Glutamatergic neuron (in vitro differentiated cells): ENCODE measurements around the gene CASP9. TPM values are rescaled to one million over a fixed set of nuclear protein-coding genes. Genes with fewer than 3 reads are reported as not detected.

ENCODE experiments used
- DNase-seq: peaks from one replicate; pipeline ENCODE4 v3.0.0; 2022
- H3K27ac Mint-ChIP-seq: one replicate; pipeline ENCODE4 v1.8.0; 2020; ENCODE audit warnings: mild to moderate bottlenecking, mixed read lengths, inconsistent platforms; ENCODE audit not compliant: unreplicated experiment
- H3K27me3 Mint-ChIP-seq: one replicate; pipeline ENCODE4 v1.8.0; 2020; ENCODE audit warnings: mild to moderate bottlenecking, moderate library complexity, mixed read lengths, inconsistent platforms; ENCODE audit not compliant: unreplicated experiment
- H3K36me3 Mint-ChIP-seq: one replicate; pipeline ENCODE4 v1.8.0; 2020; ENCODE audit warnings: mild to moderate bottlenecking, mixed read lengths, inconsistent platforms; ENCODE audit not compliant: unreplicated experiment
- H3K4me1 Mint-ChIP-seq: one replicate; pipeline ENCODE4 v1.8.0; 2020; ENCODE audit warnings: mild to moderate bottlenecking, low read depth, mixed read lengths, inconsistent platforms; ENCODE audit not compliant: unreplicated experiment
- H3K4me3 Mint-ChIP-seq: one replicate; pipeline ENCODE4 v1.8.0; 2020; ENCODE audit warnings: mild to moderate bottlenecking, mixed read lengths, inconsistent platforms; ENCODE audit not compliant: unreplicated experiment
- H3K9me3 Mint-ChIP-seq: one replicate; pipeline ENCODE4 v1.8.0; 2020; ENCODE audit warnings: mild to moderate bottlenecking, moderate library complexity, mixed read lengths, inconsistent platforms; ENCODE audit not compliant: unreplicated experiment
- CTCF ChIP-seq: fragments of 200-600 bp; sonication (generic); IDR thresholded peaks from one replicate; pipeline ENCODE4 v1.5.0; 2021; ENCODE audit not compliant: partially characterized antibody, unreplicated experiment
- total RNA-seq: library from RNA; stranded (reverse); fragmentation: NEBNext Ultra II Directional; extraction: Animal tissue kit (Norgen Biotek cat#: 25700); gene quantifications from one replicate; pipeline ENCODE4 v1.2.1, GENCODE V29; 2021; ENCODE audit not compliant: unreplicated experiment

The CASP9 gene
- total RNA-seq, 1 donor from 2014 or later = 12.8 TPM

GRCh38 chr1:15457585-15457984, 66.4 kb downstream of the CASP9 start:
- no peak for TF ChIP-seq CTCF
- Mint-ChIP-seq H3K36me3 (no peaks in the 10 kb centered on the region), H3K27ac (no peak overlapping the region), H3K27me3 (peaks cover 3% of the 10 kb centered on the region), H3K4me3 (no peak overlapping the region), H3K9me3 (no peaks in the 10 kb centered on the region), H3K4me1 (peaks cover 12% of the 10 kb centered on the region)
- DNase-seq = no peak

GRCh38 chr1:15456313-15456954, 67.6 kb downstream of the CASP9 start, which contains the start of gene CELA2A:
CELA2A (plus strand) TSS chr1:15456732; CDS start chr1:15456754, 22 bp downstream.
- no peak for DNase-seq
- Mint-ChIP-seq H3K4me1 (peaks cover 12% of the 10 kb centered on the region), H3K9me3 (no peaks in the 10 kb centered on the region), H3K27ac (no peak within 1 kb of the TSS), H3K4me3 (no peak within 1 kb of the TSS), H3K36me3 (no peaks in the 10 kb centered on the region), H3K27me3 (peaks cover 3% of the 10 kb centered on the region)
- TF ChIP-seq CTCF = no peak

- Mint-ChIP-seq H3K27ac (no peak overlapping the region), H3K9me3 (no peaks in the 10 kb centered on the region), H3K36me3 (no peaks in the 10 kb centered on the region), H3K4me1 (peaks cover 10% of the 10 kb centered on the region), H3K27me3 (peaks cover 3% of the 10 kb centered on the region), H3K4me3 (no peak overlapping the region)
- no peak for DNase-seq
- TF ChIP-seq CTCF = no peak
Measured at GRCh38 chr1:15455522-15455921, 68.5 kb downstream of the CASP9 start.

GRCh38 chr1:15454256-15454655, 69.8 kb downstream of the CASP9 start:
- Mint-ChIP-seq H3K9me3 (peaks cover 2% of the 10 kb centered on the region), H3K36me3 (peaks cover 5% of the 10 kb centered on the region), H3K4me3 (no peak overlapping the region), H3K27ac (no peak overlapping the region), H3K4me1 (peaks cover 1% of the 10 kb centered on the region), H3K27me3 (peaks cover 3% of the 10 kb centered on the region)
- TF ChIP-seq CTCF = no peak
- no peak for DNase-seq

GRCh38 chr1:15453734-15454133, 70.3 kb downstream of the CASP9 start:
- TF ChIP-seq CTCF = no peak
- no peak overlapping the region for H3K4me3 Mint-ChIP-seq
- peaks cover 1% of the 10 kb centered on the region for H3K4me1 Mint-ChIP-seq

More at GRCh38 chr1:15453734-15454133, 70.3 kb downstream of the CASP9 start:
- Mint-ChIP-seq H3K27me3 (peaks cover 3% of the 10 kb centered on the region), H3K36me3 (peaks cover 5% of the 10 kb centered on the region), H3K9me3 (peaks cover 2% of the 10 kb centered on the region), H3K27ac (no peak overlapping the region)
- no peak for DNase-seq
